ENCODE measurements around the gene C6orf15.

The C6orf15 gene

GRCh38 chr6:31065556-31065955 is 46.8 kb downstream of the C6orf15 start:
- no peak for DNase-seq

- no peak for DNase-seq
Measured at GRCh38 chr6:31063906-31064435, 48.4 kb downstream of the C6orf15 start.
